Measurements from ENCODE around the gene TRAF3IP3.
A peak's percentile ranks its signal among the peaks of the same experiment; 100 is the strongest.

TRAF3IP3 gene
- total RNA-seq, result 83.2 to 342 reads per million in 2 experiments

- DNase-seq (ENCODE audit: low read depth), result peak; percentile 63
Observed at GRCh38 chr1:209755926-209756614, at the start of gene TRAF3IP3. TSS of gene TRAF3IP3 (plus strand) at chr1:209756053. CDS start at chr1:209760040, 3,987 bp downstream.

GRCh38 chr1:209706622-209707021 lies 49.2 kb upstream of the TRAF3IP3 start:
- DNase-seq (ENCODE audit: low read depth), result no peak

GRCh38 chr1:209707308-209707707 lies 48.5 kb upstream of the TRAF3IP3 start:
- DNase-seq (ENCODE audit: low read depth), result no peak

- DNase-seq (ENCODE audit: low read depth), result no peak
Observed at GRCh38 chr1:209708297-209708696, 47.6 kb upstream of the TRAF3IP3 start.

- DNase-seq (ENCODE audit: low read depth), result no peak
Observed at GRCh38 chr1:209710093-209710492, 45.8 kb upstream of the TRAF3IP3 start.

- no peak for DNase-seq (ENCODE audit: low read depth)
Observed at GRCh38 chr1:209710847-209711246, 45.0 kb upstream of the TRAF3IP3 start.

- no peak for DNase-seq (ENCODE audit: low read depth)
Observed at GRCh38 chr1:209714338-209714737, 41.5 kb upstream of the TRAF3IP3 start.

- DNase-seq (ENCODE audit: low read depth), result no peak
Observed at GRCh38 chr1:209715314-209715713, 40.5 kb upstream of the TRAF3IP3 start.

- DNase-seq (ENCODE audit: low read depth), result no peak
Observed at GRCh38 chr1:209717818-209718217, 38.0 kb upstream of the TRAF3IP3 start.

- no peak for DNase-seq (ENCODE audit: low read depth)
Observed at GRCh38 chr1:209720326-209720725, 35.5 kb upstream of the TRAF3IP3 start.

- no peak for DNase-seq (ENCODE audit: low read depth)
Observed at GRCh38 chr1:209720826-209721225, 35.0 kb upstream of the TRAF3IP3 start.

- no peak for DNase-seq (ENCODE audit: low read depth)
Observed at GRCh38 chr1:209721323-209721722, 34.5 kb upstream of the TRAF3IP3 start.

- no peak for DNase-seq (ENCODE audit: low read depth)
Observed at GRCh38 chr1:209723265-209723664, 32.6 kb upstream of the TRAF3IP3 start.

- DNase-seq (ENCODE audit: low read depth), result no peak
Observed at GRCh38 chr1:209723756-209724693, 31.8 kb upstream of the TRAF3IP3 start.

GRCh38 chr1:209727286-209727685 lies 28.6 kb upstream of the TRAF3IP3 start:
- DNase-seq (ENCODE audit: low read depth), result no peak

GRCh38 chr1:209727785-209728184 lies 28.1 kb upstream of the TRAF3IP3 start:
- DNase-seq (ENCODE audit: low read depth), result no peak

- DNase-seq (ENCODE audit: low read depth), result no peak
Observed at GRCh38 chr1:209728466-209728865, 27.4 kb upstream of the TRAF3IP3 start.

- DNase-seq (ENCODE audit: low read depth), result no peak
Observed at GRCh38 chr1:209729436-209729835, 26.4 kb upstream of the TRAF3IP3 start.

- no peak for DNase-seq (ENCODE audit: low read depth)
Observed at GRCh38 chr1:209732725-209733124, 23.1 kb upstream of the TRAF3IP3 start.

- DNase-seq (ENCODE audit: low read depth), result no peak
Observed at GRCh38 chr1:209733409-209734192, 22.3 kb upstream of the TRAF3IP3 start.

GRCh38 chr1:209736490-209737117 lies 19.2 kb upstream of the TRAF3IP3 start:
- DNase-seq (ENCODE audit: low read depth), result no peak

GRCh38 chr1:209737118-209737505 lies 18.7 kb upstream of the TRAF3IP3 start:
- no peak for DNase-seq (ENCODE audit: low read depth)
